Measurements from ENCODE around the gene ITM2C. TPM values are rescaled to one million over a fixed set of nuclear protein-coding genes. Genes with fewer than 3 reads are reported as not detected.

Gene ITM2C
- polyA plus RNA-seq, 4 donors = 325 to 928 (median 914) TPM

- no peak for DNase-seq (ENCODE audit: low read depth in 4 of 4, low spot score in 3 of 4)
These were observed 24.2 kb downstream of the ITM2C start for GRCh38 chr2:230888824-230889400.

GRCh38 chr2:230889911-230890601 is 25.3 kb downstream of the ITM2C start:
- DNase-seq (ENCODE audit: low read depth in 4 of 4, low spot score in 3 of 4) = no peak

GRCh38 chr2:230890646-230891045 is 25.9 kb downstream of the ITM2C start:
- no peak for DNase-seq (ENCODE audit: low read depth in 4 of 4, low spot score in 3 of 4)

- no peak for DNase-seq (ENCODE audit: low read depth in 4 of 4, low spot score in 3 of 4)
These were observed 26.3 kb downstream of the ITM2C start for GRCh38 chr2:230891064-230891463.

- DNase-seq (ENCODE audit: low read depth in 4 of 4, low spot score in 3 of 4) = no peak
These were observed 26.8 kb downstream of the ITM2C start for GRCh38 chr2:230891509-230891908.

- DNase-seq (ENCODE audit: low read depth in 4 of 4, low spot score in 3 of 4) = no peak
These were observed 28.6 kb downstream of the ITM2C start for GRCh38 chr2:230893338-230893737.

GRCh38 chr2:230893841-230894781 is 29.4 kb downstream of the ITM2C start:
- no peak for DNase-seq (ENCODE audit: low read depth in 4 of 4, low spot score in 3 of 4)

- no peak for DNase-seq (ENCODE audit: low read depth in 4 of 4, low spot score in 3 of 4)
These were observed 31.0 kb downstream of the ITM2C start for GRCh38 chr2:230895536-230896345.

GRCh38 chr2:230896346-230897115 is 31.8 kb downstream of the ITM2C start:
- DNase-seq (ENCODE audit: low read depth in 4 of 4, low spot score in 3 of 4) = no peak

- no peak for DNase-seq (ENCODE audit: low read depth in 4 of 4, low spot score in 3 of 4)
These were observed 33.4 kb downstream of the ITM2C start for GRCh38 chr2:230898016-230898712.

GRCh38 chr2:230898713-230899091 is 34.0 kb downstream of the ITM2C start:
- DNase-seq (ENCODE audit: low read depth in 4 of 4, low spot score in 3 of 4) = no peak

GRCh38 chr2:230899287-230899686 is 34.5 kb downstream of the ITM2C start:
- DNase-seq (ENCODE audit: low read depth in 4 of 4, low spot score in 3 of 4) = no peak

GRCh38 chr2:230899786-230900185 is 35.0 kb downstream of the ITM2C start:
- no peak for DNase-seq (ENCODE audit: low read depth in 4 of 4, low spot score in 3 of 4)

- no peak for DNase-seq (ENCODE audit: low read depth in 4 of 4, low spot score in 3 of 4)
These were observed 35.7 kb downstream of the ITM2C start for GRCh38 chr2:230900336-230900995.

- DNase-seq (ENCODE audit: low read depth in 4 of 4, low spot score in 3 of 4) = no peak
These were observed 36.3 kb downstream of the ITM2C start for GRCh38 chr2:230901006-230901405.

GRCh38 chr2:230902180-230902899 is 37.6 kb downstream of the ITM2C start:
- DNase-seq (ENCODE audit: low read depth in 4 of 4, low spot score in 3 of 4) = no peak

GRCh38 chr2:230903231-230904150 is 38.7 kb downstream of the ITM2C start:
- DNase-seq (ENCODE audit: low read depth in 4 of 4, low spot score in 3 of 4) = no peak

All from left renal pelvis (tissue), 4 donors.